Measurements from ENCODE around the gene LYST. TPM values are rescaled to one million over a fixed set of nuclear protein-coding genes. Genes with fewer than 3 reads are reported as not detected.

Gene LYST
- total RNA-seq, 1 experiment from 2014 or later = 11.9 TPM

GRCh38 chr1:235646463-235646862 lies 220.2 kb downstream of the LYST start:
- intact Hi-C loops (cut with micrococcal nuclease; ENCODE audit: unreplicated experiment) = no loop called here
- Mint-ChIP-seq H3K9me3 (ENCODE audit: low read depth, unreplicated experiment) (no peaks in the 10 kb centered on the region), H3K27me3 (ENCODE audit: unreplicated experiment) (peaks cover 9% of the 10 kb centered on the region), H3K4me3 (ENCODE audit: low read depth, unreplicated experiment) (no peak overlapping the region), H3K36me3 (ENCODE audit: insufficient read depth, unreplicated experiment) (peaks cover 26% of the 10 kb centered on the region), H3K27ac (ENCODE audit: unreplicated experiment) (no peak overlapping the region), H3K4me1 (ENCODE audit: low read depth, unreplicated experiment) (peaks cover 33% of the 10 kb centered on the region)
- no peak for DNase-seq
- no peak for TF ChIP-seq CTCF (IDR thresholded peaks at IDR 0.05; ENCODE audit: unreplicated experiment)
- CTCF ChIA-PET = interaction anchor here (0.6 kb wide), 1 partner anchor 73 kb away, joined by 4 read pairs; no protein-coding TSS in a partner anchor
- BruUV-seq (replicated peaks) = no TSS peak

- intact Hi-C loops (cut with micrococcal nuclease; ENCODE audit: unreplicated experiment) = no loop called here
Observed at GRCh38 chr1:235644693-235645305, 221.9 kb downstream of the LYST start.

GRCh38 chr1:235643837-235644692 lies 222.6 kb downstream of the LYST start:
- no peak overlapping the region for H3K27ac Mint-ChIP-seq (ENCODE audit: unreplicated experiment)
- peaks cover 24% of the 10 kb centered on the region for H3K36me3 Mint-ChIP-seq (ENCODE audit: insufficient read depth, unreplicated experiment)
- intact Hi-C loops (cut with micrococcal nuclease; ENCODE audit: unreplicated experiment) = no loop called here
- CTCF ChIA-PET = no interaction called here
- no peak for DNase-seq
- no peak overlapping the region for H3K4me3 Mint-ChIP-seq (ENCODE audit: low read depth, unreplicated experiment)
- no peaks in the 10 kb centered on the region for H3K9me3 Mint-ChIP-seq (ENCODE audit: low read depth, unreplicated experiment)
- H3K27me3 Mint-ChIP-seq (ENCODE audit: unreplicated experiment) = no peaks in the 10 kb centered on the region
- BruUV-seq (replicated peaks) = no TSS peak
- H3K4me1 Mint-ChIP-seq (ENCODE audit: low read depth, unreplicated experiment) = peaks cover 34% of the 10 kb centered on the region
- TF ChIP-seq CTCF (IDR thresholded peaks at IDR 0.05; ENCODE audit: unreplicated experiment) = no peak

More at GRCh38 chr1:235644693-235645305, 221.9 kb downstream of the LYST start:
- Mint-ChIP-seq H3K4me1 (ENCODE audit: low read depth, unreplicated experiment) (peaks cover 34% of the 10 kb centered on the region), H3K36me3 (ENCODE audit: insufficient read depth, unreplicated experiment) (peaks cover 26% of the 10 kb centered on the region), H3K9me3 (ENCODE audit: low read depth, unreplicated experiment) (no peaks in the 10 kb centered on the region), H3K27me3 (ENCODE audit: unreplicated experiment) (no peaks in the 10 kb centered on the region), H3K27ac (ENCODE audit: unreplicated experiment) (no peak overlapping the region), H3K4me3 (ENCODE audit: low read depth, unreplicated experiment) (no peak overlapping the region)
- BruUV-seq (replicated peaks) = no TSS peak
- no peak for TF ChIP-seq CTCF (IDR thresholded peaks at IDR 0.05; ENCODE audit: unreplicated experiment)
- CTCF ChIA-PET = no interaction called here
- no peak for DNase-seq

- Mint-ChIP-seq H3K9me3 (ENCODE audit: low read depth, unreplicated experiment) (no peaks in the 10 kb centered on the region), H3K4me3 (ENCODE audit: low read depth, unreplicated experiment) (peak overlapping the region; percentile 72), H3K4me1 (ENCODE audit: low read depth, unreplicated experiment) (peaks cover 24% of the 10 kb centered on the region), H3K36me3 (ENCODE audit: insufficient read depth, unreplicated experiment) (peaks cover 15% of the 10 kb centered on the region), H3K27me3 (ENCODE audit: unreplicated experiment) (no peaks in the 10 kb centered on the region), H3K27ac (ENCODE audit: unreplicated experiment) (peak overlapping the region; percentile 45)
- BruUV-seq (replicated peaks) = no TSS peak
- DNase-seq = peak; percentile 27
- CTCF ChIA-PET = interaction anchor here (1.3 kb wide), 1 partner anchor 139 kb away, joined by 3 read pairs; the partner anchor contains the start of gene B3GALNT2
- TF ChIP-seq CTCF (IDR thresholded peaks at IDR 0.05; ENCODE audit: unreplicated experiment) = no peak
- intact Hi-C loops (cut with micrococcal nuclease; ENCODE audit: unreplicated experiment) = no loop called here
Observed at GRCh38 chr1:235642943-235643371, 223.7 kb downstream of the LYST start.

All from Calu3 (cell line).